VCaP (cell line): Measurements from ENCODE around the gene AGPAT4.

Source experiments
- H3K27ac ChIP-seq: fragments of 450-650 bp; 2 replicates; pipeline ENCODE4 v1.5.1; 2017
- TF ChIP-seq, protein P1 (sequence below): fragments of 450-650 bp; conservative IDR thresholded peaks from 2 replicates; pipeline ENCODE4 v1.5.1; 2017; ENCODE audit warnings: mild to moderate bottlenecking, moderate library complexity

The AGPAT4 gene

DNA sequence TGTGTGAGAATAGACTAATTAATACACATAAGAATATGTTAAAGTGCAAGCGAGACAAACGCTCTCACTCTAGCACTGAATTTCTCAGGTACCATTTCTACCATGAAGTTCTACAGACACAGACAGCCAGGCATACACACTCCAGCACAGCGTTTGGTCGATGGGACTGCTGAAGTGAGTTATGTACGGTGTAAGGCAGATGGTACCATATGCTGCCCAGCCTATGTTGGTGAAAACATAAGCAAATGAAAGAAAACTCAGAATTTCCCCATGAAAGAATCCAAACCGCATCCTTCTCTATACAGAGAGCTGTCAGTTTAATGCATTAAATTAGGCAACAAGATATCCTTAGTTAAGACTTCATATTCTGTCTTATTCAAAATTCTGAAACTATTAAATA, 34.9 kb downstream of the AGPAT4 start:
- TF ChIP-seq, protein P1, sequence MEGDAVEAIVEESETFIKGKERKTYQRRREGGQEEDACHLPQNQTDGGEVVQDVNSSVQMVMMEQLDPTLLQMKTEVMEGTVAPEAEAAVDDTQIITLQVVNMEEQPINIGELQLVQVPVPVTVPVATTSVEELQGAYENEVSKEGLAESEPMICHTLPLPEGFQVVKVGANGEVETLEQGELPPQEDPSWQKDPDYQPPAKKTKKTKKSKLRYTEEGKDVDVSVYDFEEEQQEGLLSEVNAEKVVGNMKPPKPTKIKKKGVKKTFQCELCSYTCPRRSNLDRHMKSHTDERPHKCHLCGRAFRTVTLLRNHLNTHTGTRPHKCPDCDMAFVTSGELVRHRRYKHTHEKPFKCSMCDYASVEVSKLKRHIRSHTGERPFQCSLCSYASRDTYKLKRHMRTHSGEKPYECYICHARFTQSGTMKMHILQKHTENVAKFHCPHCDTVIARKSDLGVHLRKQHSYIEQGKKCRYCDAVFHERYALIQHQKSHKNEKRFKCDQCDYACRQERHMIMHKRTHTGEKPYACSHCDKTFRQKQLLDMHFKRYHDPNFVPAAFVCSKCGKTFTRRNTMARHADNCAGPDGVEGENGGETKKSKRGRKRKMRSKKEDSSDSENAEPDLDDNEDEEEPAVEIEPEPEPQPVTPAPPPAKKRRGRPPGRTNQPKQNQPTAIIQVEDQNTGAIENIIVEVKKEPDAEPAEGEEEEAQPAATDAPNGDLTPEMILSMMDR, result no peak
- no peak overlapping the region for H3K27ac ChIP-seq

DNA sequence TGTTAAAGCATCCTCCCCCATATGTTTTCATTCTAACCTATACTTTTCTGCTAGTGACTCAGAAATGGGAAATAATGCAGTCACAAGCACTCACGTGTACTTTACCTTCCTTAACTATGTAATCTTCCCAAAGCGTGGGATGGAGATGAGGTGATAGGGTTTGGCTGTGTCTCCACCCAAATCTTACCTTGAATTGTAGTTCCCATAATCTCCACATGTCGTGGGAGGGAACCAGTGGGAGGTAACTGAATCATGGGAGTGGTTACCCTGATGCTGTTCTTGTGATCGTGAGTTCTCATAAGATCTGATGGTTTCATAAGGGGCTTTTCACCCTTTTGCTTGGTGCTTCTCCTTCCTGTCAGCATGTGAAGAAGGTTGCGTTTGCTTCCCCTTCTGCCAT, 35.4 kb downstream of the AGPAT4 start:
- TF ChIP-seq, protein P1, result no peak
- no peak overlapping the region for H3K27ac ChIP-seq

DNA sequence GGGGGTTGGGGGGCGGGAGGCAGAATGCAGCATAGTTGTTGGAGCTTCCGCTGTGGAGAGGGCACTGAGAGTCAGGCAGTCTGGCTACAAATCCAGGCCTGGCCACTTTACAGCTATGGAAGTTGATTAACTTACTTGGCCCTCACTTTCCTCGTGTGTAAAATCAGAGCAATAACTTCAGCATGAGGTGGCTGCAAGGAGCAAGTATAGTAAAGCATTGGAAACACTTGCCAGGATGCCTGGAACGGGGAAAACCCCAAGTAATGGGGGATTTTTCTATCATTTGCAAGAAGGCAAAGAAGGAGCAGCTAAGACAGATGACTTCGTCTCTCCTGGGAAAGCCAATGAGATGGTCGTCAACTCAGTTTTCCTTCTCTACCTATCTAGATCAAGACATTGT, 35.8 kb downstream of the AGPAT4 start:
- TF ChIP-seq, protein P1, result no peak
- H3K27ac ChIP-seq, result no peak overlapping the region

DNA sequence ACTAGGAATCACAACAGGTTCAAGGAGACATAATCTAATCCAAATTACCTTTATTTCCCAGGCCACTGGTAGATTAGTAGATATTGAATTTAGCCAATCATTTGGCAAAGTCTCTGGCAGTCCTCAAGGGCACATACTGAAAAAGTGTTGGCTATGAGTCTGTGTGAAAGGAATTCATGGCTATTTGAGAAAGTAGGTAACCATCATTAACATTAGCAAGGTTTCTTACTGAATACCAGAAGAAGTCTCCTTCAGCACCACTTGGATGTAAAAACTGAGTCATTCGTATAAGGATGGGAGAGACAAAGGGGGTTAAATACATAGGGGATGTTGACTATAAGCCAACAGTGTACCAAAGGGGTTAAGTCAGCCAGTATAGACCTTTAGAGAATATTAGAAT, 36.7 kb downstream of the AGPAT4 start:
- H3K27ac ChIP-seq, result no peak overlapping the region
- TF ChIP-seq, protein P1, result no peak

DNA sequence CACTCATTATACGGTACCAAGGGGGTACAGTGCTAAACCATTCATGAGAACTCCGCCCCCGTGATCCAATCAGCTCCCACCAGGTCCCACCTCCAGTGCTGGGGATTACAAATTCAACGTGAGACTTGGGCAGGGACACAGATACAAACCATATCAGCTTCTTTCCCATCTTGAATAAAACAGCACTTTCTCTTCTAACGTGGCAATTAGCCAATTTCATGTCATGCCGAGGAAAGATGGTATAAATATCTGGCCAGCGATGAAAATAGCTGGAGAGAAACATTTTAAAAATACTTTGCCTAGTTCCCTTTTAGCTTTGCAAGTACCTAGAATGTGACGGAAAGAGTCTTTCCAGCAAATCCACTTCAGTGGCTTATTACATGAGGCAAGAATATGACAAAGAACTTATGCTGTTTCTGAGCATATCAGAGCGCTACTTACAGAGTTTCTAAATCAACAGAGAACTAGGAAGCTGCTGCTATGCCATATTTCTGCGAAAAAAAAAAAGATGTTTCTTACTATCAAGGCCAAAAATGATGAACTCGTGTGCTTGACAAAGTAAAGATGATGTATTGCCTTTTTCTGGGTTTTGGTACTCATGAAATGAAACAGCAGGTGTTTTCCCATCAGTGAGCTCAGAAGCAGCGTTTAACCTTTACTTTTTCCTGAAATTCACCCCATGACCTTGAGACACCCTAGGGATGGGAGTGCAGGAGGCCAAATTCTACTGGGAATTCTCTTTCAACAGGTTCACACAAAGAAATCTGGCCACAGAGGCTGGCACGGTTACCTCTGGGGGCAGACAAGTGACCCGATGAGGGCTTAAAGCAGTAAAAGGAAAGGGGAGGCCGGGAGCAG, 37.9 kb downstream of the AGPAT4 start:
- TF ChIP-seq, protein P1, result no peak

DNA sequence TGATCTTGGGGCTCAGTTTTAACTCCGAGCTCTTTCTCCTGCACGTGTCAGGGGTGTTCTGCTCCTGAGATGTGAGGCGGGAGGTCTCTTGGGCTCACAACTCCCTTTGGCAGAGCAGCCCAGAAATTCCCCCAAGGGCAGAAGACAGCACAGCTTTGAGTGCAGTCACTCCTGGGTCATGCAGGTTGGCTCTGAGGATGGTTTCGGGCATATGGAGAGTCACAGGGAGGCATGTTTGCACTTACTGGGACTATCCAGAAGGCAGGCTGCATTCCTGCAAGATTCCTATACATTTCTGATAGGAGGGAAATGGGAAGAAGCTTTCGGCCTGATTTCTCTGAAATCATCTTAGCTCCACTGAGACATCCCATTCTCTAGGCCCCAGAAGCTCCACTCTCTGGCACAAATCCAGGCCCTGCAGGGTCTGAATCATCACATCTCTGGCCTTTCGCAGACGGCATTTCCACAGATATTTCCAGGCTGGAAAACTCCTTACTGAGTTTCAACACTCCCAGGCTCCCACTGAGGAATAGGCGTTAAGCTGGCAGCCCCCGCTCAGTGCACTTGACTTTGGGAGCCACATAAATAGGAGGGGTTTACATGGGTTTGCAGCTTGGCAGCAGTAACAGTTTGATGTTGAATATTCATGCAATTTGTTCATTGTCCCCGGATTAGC, 39.7 kb downstream of the AGPAT4 start:
- no peak overlapping the region for H3K27ac ChIP-seq
- TF ChIP-seq, protein P1, result no peak

More for the DNA sequence above, 37.9 kb downstream of the AGPAT4 start:
- H3K27ac ChIP-seq, result no peak overlapping the region

DNA sequence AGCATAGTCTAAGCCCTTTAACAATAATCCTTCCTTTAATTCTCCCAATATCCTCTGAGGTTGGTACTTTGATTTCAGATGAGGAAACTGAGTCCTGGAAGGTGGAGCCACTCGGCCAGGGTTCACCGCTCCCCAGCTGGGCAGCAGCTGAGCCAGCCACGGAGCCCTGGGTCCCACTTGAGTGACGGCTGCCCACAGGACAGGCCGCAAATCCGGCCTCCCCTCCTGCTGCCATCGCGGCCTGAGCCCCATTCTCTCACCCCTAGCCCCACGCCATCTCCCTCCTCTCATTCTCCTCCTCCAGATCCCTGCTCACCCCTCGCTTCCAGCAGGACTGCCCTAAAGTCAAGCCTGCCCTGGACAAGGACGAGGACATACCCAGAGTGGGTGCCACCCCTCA, 41.4 kb downstream of the AGPAT4 start:
- TF ChIP-seq, protein P1, result no peak
- H3K27ac ChIP-seq, result no peak overlapping the region
